Measurements from ENCODE around the gene MYL6.
"Not testable (repeated sequence)": the region's sequence is repeated elsewhere in the genome, so short reads cannot be mapped to it uniquely, and the experiment has no call there.

MYL6 gene

GRCh38 chr12:56156464-56157200 lies 1.5 kb upstream of the MYL6 start:
- in situ Hi-C loops (cut with MboI; ENCODE audit: low sequenced_read_pairs) = not testable (repeated sequence)

GRCh38 chr12:56157201-56158028 lies 744 bp upstream of the MYL6 start:
- in situ Hi-C loops (cut with MboI; ENCODE audit: low sequenced_read_pairs) = no loop called here

- in situ Hi-C loops (cut with MboI; ENCODE audit: low sequenced_read_pairs) = no loop called here
Measured at GRCh38 chr12:56158926-56159461, 835 bp downstream of the MYL6 start.

GRCh38 chr12:56159482-56160192 lies 1.5 kb downstream of the MYL6 start:
- in situ Hi-C loops (cut with MboI; ENCODE audit: low sequenced_read_pairs) = no loop called here

GRCh38 chr12:56160193-56160763 lies 2.1 kb downstream of the MYL6 start:
- in situ Hi-C loops (cut with MboI; ENCODE audit: low sequenced_read_pairs) = no loop called here

GRCh38 chr12:56160894-56161689 lies 2.9 kb downstream of the MYL6 start:
- in situ Hi-C loops (cut with MboI; ENCODE audit: low sequenced_read_pairs) = no loop called here

GRCh38 chr12:56161690-56162351 lies 3.7 kb downstream of the MYL6 start:
- in situ Hi-C loops (cut with MboI; ENCODE audit: low sequenced_read_pairs) = no loop called here

GRCh38 chr12:56162468-56163290 lies 4.5 kb downstream of the MYL6 start:
- in situ Hi-C loops (cut with MboI; ENCODE audit: low sequenced_read_pairs) = no loop called here

- in situ Hi-C loops (cut with MboI; ENCODE audit: low sequenced_read_pairs) = no loop called here
Measured at GRCh38 chr12:56163533-56164344, 5.6 kb downstream of the MYL6 start.

- in situ Hi-C loops (cut with MboI; ENCODE audit: low sequenced_read_pairs) = no loop called here
Measured at GRCh38 chr12:56164345-56164729, 6.2 kb downstream of the MYL6 start.

- in situ Hi-C loops (cut with MboI; ENCODE audit: low sequenced_read_pairs) = no loop called here
Measured at GRCh38 chr12:56165369-56165768, 7.2 kb downstream of the MYL6 start.

- in situ Hi-C loops (cut with MboI; ENCODE audit: low sequenced_read_pairs) = no loop called here
Measured at GRCh38 chr12:56169229-56169759, 11.1 kb downstream of the MYL6 start.

- in situ Hi-C loops (cut with MboI; ENCODE audit: low sequenced_read_pairs) = no loop called here
Measured at GRCh38 chr12:56172839-56173238, 14.7 kb downstream of the MYL6 start.

- in situ Hi-C loops (cut with MboI; ENCODE audit: low sequenced_read_pairs) = no loop called here
Measured at GRCh38 chr12:56178347-56178746, 20.2 kb downstream of the MYL6 start.

GRCh38 chr12:56186957-56187356 lies 28.8 kb downstream of the MYL6 start:
- in situ Hi-C loops (cut with MboI; ENCODE audit: low sequenced_read_pairs) = no loop called here

- in situ Hi-C loops (cut with MboI; ENCODE audit: low sequenced_read_pairs) = no loop called here
Measured at GRCh38 chr12:56188131-56188777, 30.1 kb downstream of the MYL6 start.

GRCh38 chr12:56188778-56189098 lies 30.6 kb downstream of the MYL6 start:
- in situ Hi-C loops (cut with MboI; ENCODE audit: low sequenced_read_pairs) = no loop called here
